Right lobe of liver (tissue), 4 donors: ENCODE measurements around the gene GRIA2.

ENCODE experiments used
- POLR2A ChIP-seq: fragments of 450-650 bp; IDR thresholded peaks from one replicate; pipeline ENCODE4 v1.6.1; 2017; ENCODE audit warnings: antibody characterized with exemption, mild to moderate bottlenecking
- TF ChIP-seq, protein P1 (sequence below), 4 donors: fragments of 200-600 bp in 3 of 4; fragments of 450-650 bp in 1 of 4; IDR thresholded peaks; one replicate each; pipeline versions ENCODE4 v1.5.1 to v1.8.0; 2016 to 2022; ENCODE audit warnings: antibody characterized with exemption in 4 of 4, mild to moderate bottlenecking in 2 of 4
- donor health status: DM: no; HTN: no; CAD: no.
- donor health status: DM: no; HTN: no; CAD: no.
- donor health status: DM: no; HTN: yes; CAD: no.

DNA sequence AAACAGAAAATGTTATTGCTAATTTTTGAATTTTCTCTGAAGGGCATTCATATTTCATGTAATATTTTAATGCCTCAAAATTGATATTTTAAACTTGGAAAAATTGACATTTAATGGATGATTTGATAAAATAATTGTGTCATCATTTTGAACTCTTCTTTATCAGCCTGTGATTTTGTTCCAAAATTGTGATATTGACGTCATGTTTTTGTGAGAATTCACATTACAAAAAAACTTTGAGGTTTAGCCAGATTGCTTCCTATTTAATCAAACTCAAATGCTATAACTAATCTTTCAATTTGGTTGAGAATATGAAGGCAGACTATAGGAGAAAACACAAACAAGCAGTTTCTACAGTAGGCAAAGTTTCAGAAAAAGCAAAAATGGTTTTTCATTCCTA is 137.4 kb downstream of the GRIA2 start:
- TF ChIP-seq, protein P1, sequence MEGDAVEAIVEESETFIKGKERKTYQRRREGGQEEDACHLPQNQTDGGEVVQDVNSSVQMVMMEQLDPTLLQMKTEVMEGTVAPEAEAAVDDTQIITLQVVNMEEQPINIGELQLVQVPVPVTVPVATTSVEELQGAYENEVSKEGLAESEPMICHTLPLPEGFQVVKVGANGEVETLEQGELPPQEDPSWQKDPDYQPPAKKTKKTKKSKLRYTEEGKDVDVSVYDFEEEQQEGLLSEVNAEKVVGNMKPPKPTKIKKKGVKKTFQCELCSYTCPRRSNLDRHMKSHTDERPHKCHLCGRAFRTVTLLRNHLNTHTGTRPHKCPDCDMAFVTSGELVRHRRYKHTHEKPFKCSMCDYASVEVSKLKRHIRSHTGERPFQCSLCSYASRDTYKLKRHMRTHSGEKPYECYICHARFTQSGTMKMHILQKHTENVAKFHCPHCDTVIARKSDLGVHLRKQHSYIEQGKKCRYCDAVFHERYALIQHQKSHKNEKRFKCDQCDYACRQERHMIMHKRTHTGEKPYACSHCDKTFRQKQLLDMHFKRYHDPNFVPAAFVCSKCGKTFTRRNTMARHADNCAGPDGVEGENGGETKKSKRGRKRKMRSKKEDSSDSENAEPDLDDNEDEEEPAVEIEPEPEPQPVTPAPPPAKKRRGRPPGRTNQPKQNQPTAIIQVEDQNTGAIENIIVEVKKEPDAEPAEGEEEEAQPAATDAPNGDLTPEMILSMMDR (IDR thresholded peaks at IDR 0.05), result no peak
- no peak for TF ChIP-seq POLR2A
